SK-N-MC (cell line): ENCODE measurements around the gene XKR8.

Experiments
- EZH2 ChIP-seq: fragments of 200-600 bp; sonication (generic); IDR thresholded peaks from one replicate; pipeline ENCODE4 v1.6.1; 2017; ENCODE audit warnings: antibody characterized with exemption
- POLR2AphosphoS5 ChIP-seq: IDR thresholded peaks from 2 replicates; pipeline ENCODE4 v1.6.1; 2012; ENCODE audit warnings: mild to moderate bottlenecking, low read depth, low read length, borderline replicate concordance

- TF ChIP-seq EZH2 (no peak), POLR2AphosphoS5 (no peak)
Measured at GRCh38 chr1:27931759-27932158, 28.0 kb upstream of the XKR8 start.
